Measurements from ENCODE around the gene PRTG. TPM values are rescaled to one million over a fixed set of nuclear protein-coding genes. Genes with fewer than 3 reads are reported as not detected.
"Not testable (repeated sequence)": the region's sequence is repeated elsewhere in the genome, so short reads cannot be mapped to it uniquely, and the experiment has no call there.

The PRTG gene
- total RNA-seq, 4 donors from 2014 or later: 0.05 to 2.0 (median 0.65) TPM

- DNase-seq: no peak
- no peak overlapping the region for H3K27ac ChIP-seq
- TF ChIP-seq POLR2A (IDR thresholded peaks at IDR 0.05) (no peak), CTCF (IDR thresholded peaks at IDR 0.05 in 4 of 5, conservative IDR thresholded peaks at IDR 0.05 in 1 of 5) (no peak)
- H3K27me3 ChIP-seq: no peaks in the 10 kb centered on the region
- ATAC-seq: no peak
- no peaks in the 10 kb centered on the region for H3K4me1 ChIP-seq
- H3K9me3 ChIP-seq: no peaks in the 10 kb centered on the region
- intact Hi-C loops (cut with DNase I; ENCODE audit: low total_unique reads): no loop called here
- no peak overlapping the region for H3K4me3 ChIP-seq
- H3K36me3 ChIP-seq: no peaks in the 10 kb centered on the region
- in situ Hi-C loops (cut with MboI; ENCODE audit: low sequenced_read_pairs in 4 of 4): no loop called here
Measured at GRCh38 chr15:55786341-55786740, 43.4 kb upstream of the PRTG start.

GRCh38 chr15:55785593-55785992 lies 42.6 kb upstream of the PRTG start:
- intact Hi-C loops (cut with DNase I; ENCODE audit: low total_unique reads); ATAC-seq; H3K27me3 ChIP-seq; H3K36me3 ChIP-seq; H3K27ac ChIP-seq; H3K4me1 ChIP-seq; H3K4me3 ChIP-seq; in situ Hi-C loops (cut with MboI; ENCODE audit: low sequenced_read_pairs in 4 of 4); DNase-seq; H3K9me3 ChIP-seq: not testable (repeated sequence)

GRCh38 chr15:55784286-55784685 lies 41.3 kb upstream of the PRTG start:
- H3K4me3 ChIP-seq: no peak overlapping the region
- H3K9me3 ChIP-seq: no peaks in the 10 kb centered on the region
- no peak overlapping the region for H3K27ac ChIP-seq
- TF ChIP-seq POLR2A (IDR thresholded peaks at IDR 0.05) (no peak), CTCF (IDR thresholded peaks at IDR 0.05 in 4 of 5, conservative IDR thresholded peaks at IDR 0.05 in 1 of 5) (no peak)
- no peaks in the 10 kb centered on the region for H3K4me1 ChIP-seq
- no peaks in the 10 kb centered on the region for H3K27me3 ChIP-seq
- intact Hi-C loops (cut with DNase I; ENCODE audit: low total_unique reads) (no loop called here), in situ Hi-C loops (cut with MboI; ENCODE audit: low sequenced_read_pairs in 4 of 4) (no loop called here)
- H3K36me3 ChIP-seq: no peaks in the 10 kb centered on the region
- no peak for ATAC-seq
- no peak for DNase-seq

- DNase-seq: no peak
- in situ Hi-C loops (cut with MboI; ENCODE audit: low sequenced_read_pairs in 4 of 4) (no loop called here), intact Hi-C loops (cut with DNase I; ENCODE audit: low total_unique reads) (no loop called here)
- Histone ChIP-seq H3K36me3 (no peaks in the 10 kb centered on the region), H3K4me1 (no peaks in the 10 kb centered on the region), H3K27ac (no peak overlapping the region), H3K27me3 (no peaks in the 10 kb centered on the region), H3K4me3 (no peak overlapping the region), H3K9me3 (no peaks in the 10 kb centered on the region)
- ATAC-seq: no peak
- no peak for TF ChIP-seq CTCF (IDR thresholded peaks at IDR 0.05 in 4 of 5, conservative IDR thresholded peaks at IDR 0.05 in 1 of 5)
- no peak for TF ChIP-seq POLR2A (IDR thresholded peaks at IDR 0.05)
Measured at GRCh38 chr15:55782901-55783300, 39.9 kb upstream of the PRTG start.

- no peak overlapping the region for H3K4me3 ChIP-seq
- no peaks in the 10 kb centered on the region for H3K9me3 ChIP-seq
- in situ Hi-C loops (cut with MboI; ENCODE audit: low sequenced_read_pairs in 4 of 4): no loop called here
- no peaks in the 10 kb centered on the region for H3K36me3 ChIP-seq
- DNase-seq: no peak
- TF ChIP-seq POLR2A (IDR thresholded peaks at IDR 0.05) (no peak), CTCF (IDR thresholded peaks at IDR 0.05 in 4 of 5, conservative IDR thresholded peaks at IDR 0.05 in 1 of 5) (no peak)
- ATAC-seq: no peak
- H3K27ac ChIP-seq: no peak overlapping the region
- no peaks in the 10 kb centered on the region for H3K4me1 ChIP-seq
- no peaks in the 10 kb centered on the region for H3K27me3 ChIP-seq
- intact Hi-C loops (cut with DNase I; ENCODE audit: low total_unique reads): no loop called here
Measured at GRCh38 chr15:55780292-55780691, 37.3 kb upstream of the PRTG start.
